ENCODE results near the gene SPPL2C.

Gene SPPL2C

DNA sequence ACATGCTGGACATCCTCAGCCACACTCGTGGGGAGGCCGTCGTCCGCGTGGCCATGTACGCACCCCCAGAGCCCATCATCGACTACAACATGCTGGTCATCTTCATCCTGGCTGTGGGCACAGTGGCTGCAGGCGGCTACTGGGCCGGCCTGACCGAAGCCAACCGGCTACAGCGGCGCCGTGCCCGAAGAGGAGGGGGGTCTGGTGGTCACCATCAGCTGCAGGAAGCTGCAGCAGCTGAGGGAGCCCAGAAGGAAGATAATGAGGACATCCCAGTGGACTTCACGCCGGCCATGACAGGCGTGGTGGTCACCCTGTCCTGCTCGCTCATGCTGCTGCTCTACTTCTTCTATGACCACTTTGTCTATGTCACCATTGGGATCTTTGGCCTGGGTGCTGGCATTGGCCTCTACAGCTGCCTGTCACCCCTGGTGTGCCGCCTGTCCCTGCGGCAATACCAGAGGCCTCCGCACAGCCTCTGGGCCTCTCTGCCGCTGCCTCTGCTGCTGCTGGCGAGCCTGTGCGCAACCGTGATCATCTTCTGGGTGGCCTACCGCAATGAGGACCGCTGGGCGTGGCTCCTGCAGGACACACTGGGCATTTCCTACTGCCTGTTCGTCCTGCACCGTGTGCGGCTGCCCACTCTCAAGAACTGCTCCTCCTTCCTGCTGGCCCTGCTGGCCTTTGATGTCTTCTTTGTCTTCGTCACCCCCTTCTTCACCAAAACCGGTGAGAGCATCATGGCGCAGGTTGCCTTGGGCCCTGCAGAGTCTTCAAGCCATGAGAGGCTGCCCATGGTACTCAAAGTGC, 900 bp downstream of the SPPL2C start:
- TF ChIP-seq, protein P1, sequence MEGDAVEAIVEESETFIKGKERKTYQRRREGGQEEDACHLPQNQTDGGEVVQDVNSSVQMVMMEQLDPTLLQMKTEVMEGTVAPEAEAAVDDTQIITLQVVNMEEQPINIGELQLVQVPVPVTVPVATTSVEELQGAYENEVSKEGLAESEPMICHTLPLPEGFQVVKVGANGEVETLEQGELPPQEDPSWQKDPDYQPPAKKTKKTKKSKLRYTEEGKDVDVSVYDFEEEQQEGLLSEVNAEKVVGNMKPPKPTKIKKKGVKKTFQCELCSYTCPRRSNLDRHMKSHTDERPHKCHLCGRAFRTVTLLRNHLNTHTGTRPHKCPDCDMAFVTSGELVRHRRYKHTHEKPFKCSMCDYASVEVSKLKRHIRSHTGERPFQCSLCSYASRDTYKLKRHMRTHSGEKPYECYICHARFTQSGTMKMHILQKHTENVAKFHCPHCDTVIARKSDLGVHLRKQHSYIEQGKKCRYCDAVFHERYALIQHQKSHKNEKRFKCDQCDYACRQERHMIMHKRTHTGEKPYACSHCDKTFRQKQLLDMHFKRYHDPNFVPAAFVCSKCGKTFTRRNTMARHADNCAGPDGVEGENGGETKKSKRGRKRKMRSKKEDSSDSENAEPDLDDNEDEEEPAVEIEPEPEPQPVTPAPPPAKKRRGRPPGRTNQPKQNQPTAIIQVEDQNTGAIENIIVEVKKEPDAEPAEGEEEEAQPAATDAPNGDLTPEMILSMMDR (IDR thresholded peaks at IDR 0.05): no peak
- no peaks in the 10 kb centered on the region for H3K36me3 Mint-ChIP-seq (ENCODE audit: low read depth)
- H3K27ac Mint-ChIP-seq: no peak overlapping the region
- no peaks in the 10 kb centered on the region for H3K4me1 Mint-ChIP-seq
- H3K4me3 Mint-ChIP-seq: no peak overlapping the region
- DNase-seq: no peak
- H3K9me3 Mint-ChIP-seq: no peaks in the 10 kb centered on the region
- peaks cover 13% of the 10 kb centered on the region for H3K27me3 Mint-ChIP-seq (ENCODE audit: low read depth, poor library complexity)

DNA sequence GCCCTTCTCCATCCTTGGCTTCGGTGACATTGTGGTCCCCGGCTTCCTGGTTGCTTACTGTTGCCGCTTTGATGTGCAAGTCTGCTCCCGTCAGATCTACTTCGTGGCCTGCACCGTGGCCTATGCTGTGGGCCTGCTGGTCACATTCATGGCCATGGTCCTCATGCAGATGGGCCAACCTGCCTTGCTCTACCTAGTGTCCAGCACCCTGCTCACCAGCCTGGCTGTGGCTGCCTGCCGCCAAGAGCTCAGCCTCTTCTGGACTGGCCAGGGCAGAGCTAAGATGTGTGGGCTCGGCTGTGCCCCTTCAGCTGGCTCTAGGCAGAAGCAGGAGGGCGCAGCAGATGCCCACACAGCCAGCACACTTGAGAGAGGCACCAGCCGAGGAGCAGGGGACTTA, 1.5 kb downstream of the SPPL2C start:
- peaks cover 18% of the 10 kb centered on the region for H3K27me3 Mint-ChIP-seq (ENCODE audit: low read depth, poor library complexity)
- DNase-seq: no peak
- no peak overlapping the region for H3K27ac Mint-ChIP-seq
- TF ChIP-seq, protein P1 (IDR thresholded peaks at IDR 0.05): no peak
- H3K36me3 Mint-ChIP-seq (ENCODE audit: low read depth): no peaks in the 10 kb centered on the region
- no peaks in the 10 kb centered on the region for H3K4me1 Mint-ChIP-seq
- H3K4me3 Mint-ChIP-seq: no peak overlapping the region
- no peaks in the 10 kb centered on the region for H3K9me3 Mint-ChIP-seq

DNA sequence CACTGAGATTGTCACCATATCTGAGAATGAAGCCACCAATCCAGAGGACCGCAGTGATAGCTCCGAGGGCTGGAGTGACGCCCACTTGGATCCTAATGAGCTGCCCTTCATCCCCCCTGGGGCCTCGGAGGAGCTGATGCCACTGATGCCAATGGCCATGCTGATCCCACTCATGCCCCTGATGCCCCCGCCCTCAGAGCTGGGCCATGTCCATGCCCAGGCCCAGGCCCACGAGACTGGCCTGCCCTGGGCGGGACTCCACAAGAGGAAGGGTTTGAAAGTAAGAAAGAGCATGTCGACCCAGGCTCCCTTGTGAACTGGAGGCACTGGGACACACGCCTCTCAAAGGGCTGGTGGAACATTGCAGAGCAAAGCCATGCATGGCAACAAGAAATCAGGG, 2.0 kb downstream of the SPPL2C start:
- Mint-ChIP-seq H3K9me3 (no peaks in the 10 kb centered on the region), H3K36me3 (ENCODE audit: low read depth) (no peaks in the 10 kb centered on the region), H3K4me3 (no peak overlapping the region), H3K27ac (no peak overlapping the region), H3K27me3 (ENCODE audit: low read depth, poor library complexity) (peaks cover 23% of the 10 kb centered on the region), H3K4me1 (no peaks in the 10 kb centered on the region)
- DNase-seq: no peak
- TF ChIP-seq, protein P1 (IDR thresholded peaks at IDR 0.05): no peak

DNA sequence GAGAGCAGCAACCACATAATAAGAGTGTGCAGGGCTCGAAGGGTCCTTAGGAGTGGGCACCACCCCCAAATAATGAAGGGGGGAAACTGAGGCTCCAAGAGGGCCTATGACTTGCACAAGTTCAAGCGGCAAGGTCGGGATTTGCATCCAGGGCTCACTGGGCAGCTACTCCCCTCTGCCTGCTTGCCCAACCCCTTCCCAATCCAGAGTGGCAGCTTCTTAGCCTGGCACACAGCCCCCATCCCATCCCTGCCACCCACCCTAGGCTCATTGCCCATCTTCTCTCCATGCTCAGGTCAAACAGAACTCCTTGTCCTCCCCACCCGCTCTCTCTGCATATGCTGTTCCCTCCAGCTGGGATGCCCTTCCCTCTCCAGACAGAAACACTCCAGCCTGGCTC, 2.4 kb downstream of the SPPL2C start:
- Mint-ChIP-seq H3K9me3 (no peaks in the 10 kb centered on the region), H3K4me3 (no peak overlapping the region), H3K27me3 (ENCODE audit: low read depth, poor library complexity) (peaks cover 27% of the 10 kb centered on the region), H3K27ac (no peak overlapping the region), H3K36me3 (ENCODE audit: low read depth) (no peaks in the 10 kb centered on the region), H3K4me1 (no peaks in the 10 kb centered on the region)
- no peak for DNase-seq
- TF ChIP-seq, protein P1 (IDR thresholded peaks at IDR 0.05): no peak

DNA sequence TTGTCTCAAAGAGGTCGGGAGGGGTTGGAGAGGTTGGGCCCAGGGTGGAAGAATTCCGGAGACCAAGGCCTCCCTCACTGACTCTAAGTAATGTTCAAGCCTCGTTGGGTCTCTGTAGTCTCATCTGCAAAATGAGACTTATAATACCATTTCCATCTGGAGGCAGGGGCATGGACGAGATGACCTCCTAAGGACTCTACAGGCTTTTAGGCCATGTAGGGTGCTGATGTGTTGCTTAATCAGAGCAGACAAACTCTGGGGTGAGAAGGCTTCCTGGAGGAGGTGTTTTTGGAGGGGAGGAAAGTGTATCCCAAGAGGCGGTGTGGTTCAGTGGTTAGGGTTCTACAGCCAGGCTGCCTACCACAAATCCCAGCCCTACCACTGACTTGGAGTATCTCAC, 3.1 kb downstream of the SPPL2C start:
- Mint-ChIP-seq H3K4me3 (no peak overlapping the region), H3K9me3 (no peaks in the 10 kb centered on the region), H3K27ac (no peak overlapping the region), H3K27me3 (ENCODE audit: low read depth, poor library complexity) (peaks cover 29% of the 10 kb centered on the region), H3K36me3 (ENCODE audit: low read depth) (no peaks in the 10 kb centered on the region), H3K4me1 (no peaks in the 10 kb centered on the region)
- DNase-seq: no peak
- TF ChIP-seq, protein P1 (IDR thresholded peaks at IDR 0.05): no peak

DNA sequence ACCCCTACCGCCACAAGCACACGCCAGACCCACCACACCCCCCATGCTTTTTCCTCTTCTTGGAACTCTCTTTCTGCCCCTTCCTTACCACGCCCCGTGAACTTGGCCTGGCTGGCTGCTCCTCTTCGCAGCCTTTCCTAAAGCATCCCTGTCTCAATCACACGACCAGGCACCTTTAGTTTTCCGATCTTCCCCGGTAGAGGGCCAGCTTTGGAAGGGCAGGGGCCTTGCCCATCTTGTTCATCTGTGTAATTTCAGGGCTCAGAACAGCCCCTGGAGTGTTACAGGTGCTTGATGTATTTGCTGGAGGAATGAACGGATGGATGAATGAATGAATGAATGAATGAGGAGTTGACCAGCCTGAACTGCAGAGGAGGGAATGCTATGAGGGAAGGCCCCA, 3.7 kb downstream of the SPPL2C start:
- no peaks in the 10 kb centered on the region for H3K36me3 Mint-ChIP-seq (ENCODE audit: low read depth)
- no peak overlapping the region for H3K27ac Mint-ChIP-seq
- H3K9me3 Mint-ChIP-seq: no peaks in the 10 kb centered on the region

More for the DNA sequence above, 3.7 kb downstream of the SPPL2C start:
- TF ChIP-seq, protein P1 (IDR thresholded peaks at IDR 0.05): no peak
- Mint-ChIP-seq H3K27me3 (ENCODE audit: low read depth, poor library complexity) (peaks cover 28% of the 10 kb centered on the region), H3K4me3 (no peak overlapping the region), H3K4me1 (no peaks in the 10 kb centered on the region)
- no peak for DNase-seq
